Measurements from ENCODE around the gene SCN11A.
"Not testable (repeated sequence)": the region's sequence is repeated elsewhere in the genome, so short reads cannot be mapped to it uniquely, and the experiment has no call there.

SCN11A gene

GRCh38 chr3:39065197-39065596 lies 13.5 kb upstream of the SCN11A start:
- DNase-seq (ENCODE audit: low read depth) = peak; percentile 32

- DNase-seq (ENCODE audit: low read depth) = no peak
Measured at GRCh38 chr3:39064646-39065045, 12.9 kb upstream of the SCN11A start.

GRCh38 chr3:39063143-39063542 lies 11.4 kb upstream of the SCN11A start:
- no peak for DNase-seq (ENCODE audit: low read depth)

GRCh38 chr3:39062180-39062579 lies 10.4 kb upstream of the SCN11A start:
- DNase-seq (ENCODE audit: low read depth) = no peak

GRCh38 chr3:39061228-39061627 lies 9.5 kb upstream of the SCN11A start:
- not testable (repeated sequence) for DNase-seq (ENCODE audit: low read depth)

GRCh38 chr3:39056151-39056550 lies 4.4 kb upstream of the SCN11A start:
- DNase-seq (ENCODE audit: low read depth) = no peak

GRCh38 chr3:39053696-39054095 lies 2.0 kb upstream of the SCN11A start:
- no peak for DNase-seq (ENCODE audit: low read depth)

GRCh38 chr3:39052583-39052982 lies 839 bp upstream of the SCN11A start:
- DNase-seq (ENCODE audit: low read depth) = no peak

- DNase-seq (ENCODE audit: low read depth) = no peak
Measured at GRCh38 chr3:39050029-39050428, 1.7 kb downstream of the SCN11A start.

GRCh38 chr3:39038165-39038564 lies 13.6 kb downstream of the SCN11A start:
- DNase-seq (ENCODE audit: low read depth) = no peak

GRCh38 chr3:39029556-39029955 lies 22.2 kb downstream of the SCN11A start:
- no peak for DNase-seq (ENCODE audit: low read depth)

- no peak for DNase-seq (ENCODE audit: low read depth)
Measured at GRCh38 chr3:39028546-39028945, 23.2 kb downstream of the SCN11A start.

- peak; percentile 25 for DNase-seq (ENCODE audit: low read depth)
Measured at GRCh38 chr3:39025222-39025970, 26.3 kb downstream of the SCN11A start.

- DNase-seq (ENCODE audit: low read depth) = no peak
Measured at GRCh38 chr3:39024497-39024896, 27.2 kb downstream of the SCN11A start.

GRCh38 chr3:39022286-39022630 lies 29.5 kb downstream of the SCN11A start:
- no peak for DNase-seq (ENCODE audit: low read depth)

- no peak for DNase-seq (ENCODE audit: low read depth)
Measured at GRCh38 chr3:39021465-39022285, 30.1 kb downstream of the SCN11A start.

GRCh38 chr3:39021029-39021428 lies 30.7 kb downstream of the SCN11A start:
- DNase-seq (ENCODE audit: low read depth) = no peak

- no peak for DNase-seq (ENCODE audit: low read depth)
Measured at GRCh38 chr3:39019299-39019698, 32.4 kb downstream of the SCN11A start.

- no peak for DNase-seq (ENCODE audit: low read depth)
Measured at GRCh38 chr3:39015418-39015817, 36.3 kb downstream of the SCN11A start.

- no peak for DNase-seq (ENCODE audit: low read depth)
Measured at GRCh38 chr3:39013921-39014509, 37.7 kb downstream of the SCN11A start.

GRCh38 chr3:39013289-39013688 lies 38.5 kb downstream of the SCN11A start:
- DNase-seq (ENCODE audit: low read depth) = no peak

- no peak for DNase-seq (ENCODE audit: low read depth)
Measured at GRCh38 chr3:39011191-39011736, 40.5 kb downstream of the SCN11A start.

- DNase-seq (ENCODE audit: low read depth) = no peak
Measured at GRCh38 chr3:39005295-39005694, 46.4 kb downstream of the SCN11A start.
